Thymus (tissue), 11 donors: Measurements from ENCODE around the gene PRKAG2. TPM values are rescaled to one million over a fixed set of nuclear protein-coding genes. Genes with fewer than 3 reads are reported as not detected.

Experiments
- DNase-seq, 9 donors: peaks; one replicate each; pipeline ENCODE4 v3.0.0-alpha.2; 2013; ENCODE audit warnings: low spot score in 9 of 9, low read depth in 6 of 9, missing footprints in 1 of 9
- H3K27ac ChIP-seq, 2 donors: one replicate each; pipeline ENCODE4 v1.5.1; 2013; ENCODE audit warnings: control low read depth in 1 of 2, low read depth in 1 of 2, low read length in 1 of 2, mild to moderate bottlenecking in 1 of 2, moderate library complexity in 1 of 2
- H3K27me3 ChIP-seq, 2 donors: one replicate each; pipeline ENCODE4 v1.5.1; 2013; ENCODE audit warnings: low read length in 1 of 2; ENCODE audit not compliant: control insufficient read depth in 2 of 2, insufficient read depth in 1 of 2
- H3K36me3 ChIP-seq, 2 donors: one replicate each; pipeline ENCODE4 v1.5.1; 2013; ENCODE audit warnings: low read length in 1 of 2, mild to moderate bottlenecking in 1 of 2, moderate library complexity in 1 of 2; ENCODE audit not compliant: control insufficient read depth in 2 of 2, insufficient read depth in 2 of 2
- H3K4me1 ChIP-seq, 2 donors: one replicate each; pipeline ENCODE4 v1.5.1; 2013; ENCODE audit warnings: low read length in 2 of 2; ENCODE audit not compliant: control insufficient read depth in 2 of 2, insufficient read depth in 2 of 2
- H3K4me3 ChIP-seq, 2 donors: one replicate each; pipeline ENCODE4 v1.5.1; 2013; ENCODE audit warnings: low read length in 2 of 2, control low read depth in 1 of 2, mild to moderate bottlenecking in 1 of 2
- H3K9me3 ChIP-seq, 2 donors: one replicate each; pipeline ENCODE4 v1.5.1; 2013; ENCODE audit warnings: low read length in 1 of 2, mild to moderate bottlenecking in 1 of 2; ENCODE audit not compliant: control insufficient read depth in 2 of 2, insufficient read depth in 1 of 2
- WGBS: extraction: QIAGEN DNeasy Blood & Tissue Kit; methylation state at CpG from one replicate; pipeline ENCODE4 v1.1.7; 2013; 5-methylcytosine and 5-hydroxymethylcytosine counted together
- polyA plus RNA-seq: library from polyadenylated mRNA; stranded (reverse); fragments of 200-250 nt; gene quantifications from one replicate; pipeline ENCODE4 v1.2.3, GENCODE V29; 2013
- total RNA-seq: library from RNA; stranded (reverse); fragments of 120-200 nt; gene quantifications from one replicate; pipeline ENCODE4 v1.2.4, GENCODE V29; 2013
- donor health status: healthy.

The PRKAG2 gene
- total and polyA plus RNA-seq, 2 donors, result 5.1 to 33.7 TPM

DNA sequence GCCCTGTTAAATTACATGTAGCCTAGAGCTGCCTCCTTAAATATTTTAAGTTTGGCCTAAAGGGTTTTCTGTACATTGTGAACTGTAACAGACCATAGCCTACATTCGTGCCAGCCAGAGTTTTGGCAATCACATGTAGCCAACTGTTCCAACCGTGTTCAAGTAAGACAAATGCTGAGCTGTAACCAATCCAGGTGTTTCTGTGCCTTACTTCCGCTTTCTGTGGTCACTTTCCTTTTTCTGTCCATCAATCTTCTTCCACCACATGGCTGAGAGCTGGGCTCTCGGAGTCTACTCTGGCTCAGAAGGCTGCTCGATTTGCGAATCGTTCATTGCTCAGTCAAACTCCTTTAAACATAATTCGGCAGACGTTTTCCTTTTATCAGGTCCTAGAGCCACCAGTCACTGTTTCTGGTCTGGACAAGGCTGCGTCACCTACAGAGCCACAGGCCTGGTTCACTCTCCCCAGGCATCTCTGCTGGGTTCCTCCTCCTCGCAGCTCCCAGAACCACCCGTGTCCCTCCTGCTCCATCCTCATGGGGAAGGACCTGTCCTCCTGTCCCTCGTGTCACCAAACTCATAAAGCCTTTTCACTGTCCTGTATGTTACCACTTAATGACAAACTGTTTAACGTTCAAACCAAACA is 199.2 kb downstream of the PRKAG2 start:
- no peaks in the 10 kb centered on the region for H3K27me3 ChIP-seq
- no peak overlapping the region for H3K4me3 ChIP-seq
- no peak overlapping the region for H3K27ac ChIP-seq
- peaks cover 0 to 19% of the 10 kb centered on the region in 2 donors for H3K4me1 ChIP-seq
- WGBS, result 40% methylated on average over 14 of the region's 14 CpGs
- no peaks in the 10 kb centered on the region for H3K36me3 ChIP-seq
- H3K9me3 ChIP-seq, result no peaks in the 10 kb centered on the region
- no peak for DNase-seq

DNA sequence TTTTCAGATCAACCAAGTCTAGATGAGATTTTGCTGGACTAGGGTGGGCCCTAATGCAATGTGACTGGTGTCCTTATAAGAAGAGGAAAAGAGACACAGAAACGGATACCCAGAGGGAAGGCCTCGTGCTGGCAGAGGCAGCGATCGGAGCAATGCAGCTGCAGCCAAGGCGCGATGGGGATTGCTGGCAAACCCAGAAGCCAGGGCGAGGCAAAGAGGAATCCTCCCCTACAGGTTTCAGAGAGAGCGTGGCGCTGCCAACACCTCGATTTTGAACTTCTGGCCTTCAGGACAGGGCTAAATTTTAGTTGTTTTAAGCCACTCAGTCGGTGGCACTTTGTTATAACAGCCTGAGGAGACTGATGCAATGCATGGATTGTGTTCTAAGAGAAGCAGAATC is 200.2 kb downstream of the PRKAG2 start:
- WGBS, result 92% methylated on average over 11 of the region's 11 CpGs
- no peaks in the 10 kb centered on the region for H3K36me3 ChIP-seq
- no peaks in the 10 kb centered on the region for H3K9me3 ChIP-seq
- no peak overlapping the region for H3K4me3 ChIP-seq
- no peak for DNase-seq
- H3K4me1 ChIP-seq, result peaks cover 0 to 19% of the 10 kb centered on the region in 2 donors
- H3K27me3 ChIP-seq, result no peaks in the 10 kb centered on the region
- no peak overlapping the region for H3K27ac ChIP-seq

GRCh38 chr7:151675196-151675920 is 201.6 kb downstream of the PRKAG2 start:
- no peaks in the 10 kb centered on the region for H3K9me3 ChIP-seq
- DNase-seq, result no peak
- no peak overlapping the region for H3K27ac ChIP-seq
- H3K36me3 ChIP-seq, result no peaks in the 10 kb centered on the region
- no peak overlapping the region for H3K4me3 ChIP-seq
- H3K4me1 ChIP-seq, result peaks cover 0 to 19% of the 10 kb centered on the region in 2 donors
- no peaks in the 10 kb centered on the region for H3K27me3 ChIP-seq
- WGBS, result 97% methylated on average over 26 of the region's 26 CpGs

GRCh38 chr7:151674161-151674920 is 202.6 kb downstream of the PRKAG2 start:
- H3K27me3 ChIP-seq, result no peaks in the 10 kb centered on the region
- 97% methylated on average over 10 of the region's 10 CpGs for WGBS

DNA sequence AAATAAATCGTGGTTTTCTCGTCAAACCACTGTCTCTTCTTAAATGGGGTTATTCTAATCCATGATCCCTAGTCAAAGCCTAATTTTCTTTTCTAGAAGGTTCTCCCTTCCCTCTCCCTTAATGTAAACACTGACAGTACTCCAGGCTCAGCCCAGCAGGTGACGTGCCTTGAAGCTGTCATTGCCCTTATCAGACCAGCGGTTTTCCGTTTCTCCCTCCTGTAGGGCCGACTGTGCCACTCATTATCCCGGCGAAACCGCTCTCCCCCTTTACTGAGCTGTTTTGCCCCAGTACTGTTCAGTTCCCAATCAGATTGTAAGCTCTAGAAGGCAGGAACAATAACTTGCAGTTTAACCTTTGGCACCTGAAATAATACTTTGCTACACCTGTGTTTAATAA is 203.7 kb downstream of the PRKAG2 start:
- Histone ChIP-seq H3K27me3 (no peaks in the 10 kb centered on the region), H3K9me3 (no peaks in the 10 kb centered on the region), H3K36me3 (no peaks in the 10 kb centered on the region), H3K27ac (no peak overlapping the region), H3K4me1 (peaks cover 0 to 5% of the 10 kb centered on the region in 2 donors), H3K4me3 (no peak overlapping the region)
- no peak for DNase-seq
- WGBS, result 89% methylated on average over 9 of the region's 9 CpGs

More at GRCh38 chr7:151674161-151674920, 202.6 kb downstream of the PRKAG2 start:
- no peaks in the 10 kb centered on the region for H3K36me3 ChIP-seq
- DNase-seq, result no peak
- no peak overlapping the region for H3K27ac ChIP-seq
- no peak overlapping the region for H3K4me3 ChIP-seq
- H3K4me1 ChIP-seq, result peaks cover 0 to 17% of the 10 kb centered on the region in 2 donors
- no peaks in the 10 kb centered on the region for H3K9me3 ChIP-seq

DNA sequence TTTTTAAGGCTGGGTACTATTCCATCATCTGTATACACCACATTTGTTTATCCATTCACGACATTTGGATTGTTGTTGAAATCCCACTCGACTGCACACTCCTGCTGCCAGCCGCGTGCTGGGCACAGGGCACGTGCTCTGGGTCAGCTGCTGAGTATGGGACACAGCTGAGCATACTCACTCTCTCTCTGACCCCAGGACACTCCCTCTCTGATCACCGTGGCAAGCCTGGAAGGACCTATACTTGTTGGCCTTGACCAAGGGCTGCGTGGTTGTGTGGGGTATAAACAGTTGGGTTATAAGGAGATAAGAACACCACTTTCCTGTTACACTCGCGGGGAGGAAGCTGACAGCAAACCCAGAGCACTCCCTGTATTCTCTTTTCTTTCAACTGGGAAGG is 204.2 kb downstream of the PRKAG2 start:
- DNase-seq, result no peak
- no peaks in the 10 kb centered on the region for H3K9me3 ChIP-seq

GRCh38 chr7:151671514-151671913 is 205.4 kb downstream of the PRKAG2 start:
- no peaks in the 10 kb centered on the region for H3K9me3 ChIP-seq
- H3K36me3 ChIP-seq, result no peaks in the 10 kb centered on the region

More for the DNA sequence above, 204.2 kb downstream of the PRKAG2 start:
- Histone ChIP-seq H3K27ac (no peak overlapping the region), H3K4me3 (no peak overlapping the region), H3K36me3 (no peaks in the 10 kb centered on the region), H3K4me1 (peaks cover 0 to under 1% of the 10 kb centered on the region in 2 donors), H3K27me3 (no peaks in the 10 kb centered on the region)
- WGBS, result 64% methylated on average over 9 of the region's 9 CpGs

DNA sequence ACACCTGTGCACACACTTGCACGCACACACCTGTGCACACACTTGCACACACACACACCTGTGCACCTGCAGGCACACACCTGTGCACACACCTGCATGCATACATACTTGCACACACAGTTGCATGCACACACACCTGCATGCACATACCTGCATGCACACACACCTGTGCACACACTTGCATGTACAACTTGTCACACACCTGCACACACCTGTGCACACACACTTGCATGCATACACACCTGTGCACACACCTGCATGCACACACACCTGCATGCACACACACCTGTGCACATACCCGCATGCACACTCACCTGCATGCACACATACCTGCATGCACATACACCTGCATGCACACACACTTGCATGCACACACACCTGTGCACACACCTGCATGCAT is 207.2 kb downstream of the PRKAG2 start:
- no peak overlapping the region for H3K4me3 ChIP-seq
- H3K4me1 ChIP-seq, result no peaks in the 10 kb centered on the region
- no peak for DNase-seq
- no peak overlapping the region for H3K27ac ChIP-seq
- 78% methylated on average over 2 of the region's 2 CpGs for WGBS
- H3K9me3 ChIP-seq, result no peaks in the 10 kb centered on the region
- H3K36me3 ChIP-seq, result no peaks in the 10 kb centered on the region
- no peaks in the 10 kb centered on the region for H3K27me3 ChIP-seq

More at GRCh38 chr7:151671514-151671913, 205.4 kb downstream of the PRKAG2 start:
- Histone ChIP-seq H3K27ac (no peak overlapping the region), H3K4me1 (no peaks in the 10 kb centered on the region), H3K4me3 (no peak overlapping the region), H3K27me3 (no peaks in the 10 kb centered on the region)
- no peak for DNase-seq
- 94% methylated on average over 2 of the region's 2 CpGs for WGBS

GRCh38 chr7:151666886-151667285 is 210.0 kb downstream of the PRKAG2 start:
- Histone ChIP-seq H3K36me3 (no peaks in the 10 kb centered on the region), H3K4me1 (no peaks in the 10 kb centered on the region), H3K27ac (no peak overlapping the region), H3K9me3 (no peaks in the 10 kb centered on the region), H3K27me3 (no peaks in the 10 kb centered on the region), H3K4me3 (no peak overlapping the region)
- DNase-seq, result no peak
- WGBS, result 99% methylated on average over 3 of the region's 3 CpGs
